SK-N-SH treated with all-trans-retinoic acid at 6 μM for 48 hours (cell line): Measurements from ENCODE around the gene FLT1.

ENCODE experiments used
- SNAI2 ChIP-seq: fragments of 250-450 bp; sonication (Bioruptor Pico); IDR thresholded peaks from 2 replicates; pipeline ENCODE4 v1.5.0; 2020; ENCODE audit warnings: mild to moderate bottlenecking, moderate library complexity
- ZFP3 ChIP-seq: fragments of 250-450 bp; sonication (Bioruptor Pico); IDR thresholded peaks from 2 replicates; pipeline ENCODE4 v1.5.0; 2020; ENCODE audit warnings: mild to moderate bottlenecking, moderate library complexity
- ZNF70 ChIP-seq: fragments of 450-650 bp; formaldehyde crosslinking; IDR thresholded peaks from 2 replicates; pipeline ENCODE4 v1.5.0; 2020; ENCODE audit warnings: mild to moderate bottlenecking, moderate library complexity

DNA sequence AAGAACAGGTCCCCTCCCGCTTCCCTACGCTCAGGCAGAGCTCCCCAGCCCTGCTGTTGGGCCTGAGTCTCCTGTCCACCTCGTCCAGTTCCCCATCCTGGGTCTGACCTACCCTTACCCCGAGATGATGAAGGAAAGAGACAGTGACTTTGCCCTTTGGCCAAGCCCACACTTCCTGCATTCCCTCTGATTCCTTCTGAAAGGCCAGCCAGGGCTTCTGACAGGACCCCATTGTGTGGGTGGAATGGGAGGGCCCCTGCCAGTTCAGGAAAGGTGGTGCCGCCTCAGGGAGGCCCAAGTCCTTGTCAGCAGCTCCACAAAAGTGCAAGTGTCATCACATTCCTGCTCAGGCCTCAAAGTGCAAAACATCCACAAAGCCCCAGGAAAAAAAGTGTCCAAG is 178.8 kb downstream of the FLT1 start:
- TF ChIP-seq ZNF70 (CRISPR knock-in tag) (no peak), SNAI2 (CRISPR knock-in tag) (no peak), ZFP3 (CRISPR knock-in tag) (no peak)
